Lower leg skin (tissue), 3 donors: ENCODE measurements around the gene EXOC6B.

ENCODE experiments used
- POLR2A ChIP-seq, 2 donors: fragments of 450-650 bp; IDR thresholded peaks; one replicate each; pipeline ENCODE4 v1.6.1; 2016 to 2017; ENCODE audit warnings: antibody characterized with exemption in 2 of 2, mild to moderate bottlenecking in 1 of 2, moderate library complexity in 1 of 2
- TF ChIP-seq, protein P1 (sequence below), 3 donors: fragments of 450-650 bp; IDR thresholded peaks; one replicate each; pipeline ENCODE4 v1.5.1; 2016; ENCODE audit warnings: antibody characterized with exemption in 3 of 3, mild to moderate bottlenecking in 3 of 3, moderate library complexity in 2 of 3

DNA sequence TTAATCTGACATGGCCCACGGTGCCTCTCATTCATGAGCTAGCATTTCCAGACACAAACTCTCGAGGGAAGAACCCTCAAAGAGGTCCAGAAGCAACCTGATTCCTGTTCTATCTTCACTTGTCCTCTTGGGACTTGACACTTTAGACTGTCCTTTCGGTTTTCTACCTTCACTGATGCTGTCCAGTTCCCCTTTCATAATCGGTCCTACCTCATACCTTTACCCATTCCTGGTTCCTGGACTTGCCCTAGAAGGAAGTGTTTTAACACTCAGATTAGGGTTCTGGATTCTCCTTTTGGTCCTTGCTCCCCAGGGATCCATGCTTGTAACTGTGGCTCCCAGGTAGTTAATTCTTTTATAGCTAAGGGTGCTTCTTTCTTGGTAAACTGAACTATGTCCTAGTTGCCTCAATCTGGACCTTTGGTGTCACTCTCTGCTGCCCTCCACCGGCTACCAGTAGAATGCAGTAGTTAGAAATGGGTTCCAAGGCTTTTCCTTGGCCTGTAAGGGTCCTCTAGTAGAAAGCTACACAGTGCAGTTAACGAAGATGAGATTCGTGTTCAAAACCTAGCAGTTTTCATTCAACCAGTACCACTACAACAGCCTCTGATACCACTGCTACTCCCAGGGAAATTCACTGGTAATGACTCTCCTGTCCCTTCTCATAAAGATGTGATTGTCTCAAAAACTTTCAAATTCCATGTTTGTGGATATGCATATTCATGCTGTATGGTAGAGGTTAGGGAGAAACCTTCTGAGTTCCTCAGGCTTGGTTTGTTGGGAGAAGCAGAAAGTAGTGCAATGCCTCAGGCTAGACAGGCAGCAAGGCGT lies 500.0 kb downstream of the EXOC6B start:
- TF ChIP-seq, protein P1, sequence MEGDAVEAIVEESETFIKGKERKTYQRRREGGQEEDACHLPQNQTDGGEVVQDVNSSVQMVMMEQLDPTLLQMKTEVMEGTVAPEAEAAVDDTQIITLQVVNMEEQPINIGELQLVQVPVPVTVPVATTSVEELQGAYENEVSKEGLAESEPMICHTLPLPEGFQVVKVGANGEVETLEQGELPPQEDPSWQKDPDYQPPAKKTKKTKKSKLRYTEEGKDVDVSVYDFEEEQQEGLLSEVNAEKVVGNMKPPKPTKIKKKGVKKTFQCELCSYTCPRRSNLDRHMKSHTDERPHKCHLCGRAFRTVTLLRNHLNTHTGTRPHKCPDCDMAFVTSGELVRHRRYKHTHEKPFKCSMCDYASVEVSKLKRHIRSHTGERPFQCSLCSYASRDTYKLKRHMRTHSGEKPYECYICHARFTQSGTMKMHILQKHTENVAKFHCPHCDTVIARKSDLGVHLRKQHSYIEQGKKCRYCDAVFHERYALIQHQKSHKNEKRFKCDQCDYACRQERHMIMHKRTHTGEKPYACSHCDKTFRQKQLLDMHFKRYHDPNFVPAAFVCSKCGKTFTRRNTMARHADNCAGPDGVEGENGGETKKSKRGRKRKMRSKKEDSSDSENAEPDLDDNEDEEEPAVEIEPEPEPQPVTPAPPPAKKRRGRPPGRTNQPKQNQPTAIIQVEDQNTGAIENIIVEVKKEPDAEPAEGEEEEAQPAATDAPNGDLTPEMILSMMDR (IDR thresholded peaks at IDR 0.05), result no peak
- TF ChIP-seq POLR2A (IDR thresholded peaks at IDR 0.05), result no peak
